ENCODE data around the gene DCC. TPM values are rescaled to one million over a fixed set of nuclear protein-coding genes. Genes with fewer than 3 reads are reported as not detected.

Gene DCC
- total and polyA plus RNA-seq, 2 experiments from 2014 or later, result 0.53 to 0.73 TPM

- TF ChIP-seq REST (IDR thresholded peaks at IDR 0.05; ENCODE audit: unreplicated experiment) (no peak), ZNF462 (CRISPR knock-in tag; IDR thresholded peaks at IDR 0.05) (no peak)
These were observed 14.0 kb upstream of the DCC start (continued) for GRCh38 chr18:52325997-52326396.

- Histone ChIP-seq H3K27ac (ENCODE audit: low read depth) (no peak overlapping the region), H3K27me3 (ENCODE audit: insufficient read depth) (peaks cover 12% of the 10 kb centered on the region), H2AFZ (no peak overlapping the region), H3K79me2 (replicated peaks; ENCODE audit: insufficient read depth) (no peaks in the 10 kb centered on the region), H3K9me2 (ENCODE audit: insufficient read depth) (0 out of 2 replicates have a peak, but pooled peaks cover 5% of the 10 kb centered on the region), H3K4me2 (no peak overlapping the region), H4K20me1 (replicated peaks; ENCODE audit: insufficient read depth) (no peaks in the 10 kb centered on the region), H3K36me3 (ENCODE audit: insufficient read depth) (no peaks in the 10 kb centered on the region), H3K4me3 (no peak overlapping the region), H3K4me1 (ENCODE audit: insufficient read depth) (0 out of 2 replicates have a peak, but pooled peaks cover 2% of the 10 kb centered on the region), H3F3A (replicated peaks; ENCODE audit: low read depth) (no peaks in the 10 kb centered on the region)
- Mint-ChIP-seq H3K9me3 (no peaks in the 10 kb centered on the region; the same call in 1 of the 3 replicates), H3K27ac (no peak overlapping the region), H3K4me1 (peaks cover 1% of the 10 kb centered on the region; the same call in 1 of the 3 replicates), H3K4me3 (no peak overlapping the region), H3K27me3 (ENCODE audit: insufficient read depth, low read depth, poor library complexity) (peaks cover 3% of the 10 kb centered on the region), H3K36me3 (ENCODE audit: low read depth) (no peaks in the 10 kb centered on the region)
- DNase-seq (ENCODE audit: low spot score), result no peak
- no peak for ATAC-seq
- TF ChIP-seq POLR2AphosphoS5 (IDR thresholded peaks at IDR 0.05; ENCODE audit: low read depth), result no peak
- TF ChIP-seq ZNF462 (CRISPR knock-in tag; IDR thresholded peaks at IDR 0.05), result no peak
- TF ChIP-seq EZH2 (IDR thresholded peaks at IDR 0.05; ENCODE audit: low read depth, unreplicated experiment), result no peak
- no peak for TF ChIP-seq ZNF331 (CRISPR knock-in tag; IDR thresholded peaks at IDR 0.05; ENCODE audit: low read depth)
These were observed 6.1 kb upstream of the DCC start for GRCh38 chr18:52333860-52334259.

Measured in GM23338 (cell line).